Spinal cord (tissue), 10 donors: ENCODE measurements around the gene TIAM2. TPM values are rescaled to one million over a fixed set of nuclear protein-coding genes. Genes with fewer than 3 reads are reported as not detected.
A peak's percentile ranks its signal among the peaks of the same experiment; 100 is the strongest.

Experiments used
- DNase-seq, 6 donors: peaks; one replicate each; pipeline versions ENCODE4 v3.0.0 to v3.0.0-alpha.2; 2013 to 2015; ENCODE audit warnings: low spot score in 6 of 6, low read depth in 4 of 6
- H3K27ac ChIP-seq: one replicate; pipeline ENCODE4 v1.5.1; 2013; ENCODE audit warnings: low read depth, low read length, control low read depth
- H3K27me3 ChIP-seq: one replicate; pipeline ENCODE4 v1.6.1; 2013; ENCODE audit warnings: low read length; ENCODE audit not compliant: control insufficient read depth, insufficient read depth
- H3K36me3 ChIP-seq: one replicate; pipeline ENCODE4 v1.6.1; 2013; ENCODE audit warnings: low read length; ENCODE audit not compliant: control insufficient read depth, insufficient read depth
- H3K4me1 ChIP-seq: one replicate; pipeline ENCODE4 v1.6.1; 2013; ENCODE audit warnings: low read length; ENCODE audit not compliant: control insufficient read depth, insufficient read depth
- H3K4me3 ChIP-seq: one replicate; pipeline ENCODE4 v1.5.1; 2013; ENCODE audit warnings: low read depth, low read length, control low read depth
- H3K9me3 ChIP-seq: one replicate; pipeline ENCODE4 v1.6.1; 2013; ENCODE audit warnings: low read length; ENCODE audit not compliant: control insufficient read depth, insufficient read depth
- WGBS: methylation state at CpG from one replicate; pipeline ENCODE4 v1.1.5; 2013; ENCODE audit warnings: missing lambda C conversion rate; ENCODE audit not compliant: insufficient coverage; 5-methylcytosine and 5-hydroxymethylcytosine counted together
- polyA plus RNA-seq, 2 donors: library from polyadenylated mRNA; unstranded; fragments of 120-200 nt; gene quantifications; one replicate each; pipeline ENCODE4 v1.2.1, GENCODE V29; 2013; ENCODE audit not compliant: insufficient read length in 2 of 2
- total RNA-seq, 2 donors: library from RNA; depleted of rRNA in 1 of 2; stranded (reverse); fragments of 120-200 nt in 1 of 2; fragments of >200 nt in 1 of 2; gene quantifications; one replicate each; pipeline versions ENCODE4 v1.2.3 to v1.2.4, GENCODE V29; 2013 to 2014
- donor health status: healthy.

Gene TIAM2
- total and polyA plus RNA-seq, 4 donors: 15.6 to 25.7 (median 19.5) TPM

GRCh38 chr6:155237613-155238012 lies 242.5 kb downstream of the TIAM2 start:
- peaks cover 7% of the 10 kb centered on the region for H3K36me3 ChIP-seq
- 100% methylated on average over 1 of the region's 1 CpG for WGBS
- H3K4me1 ChIP-seq: peaks cover 8% of the 10 kb centered on the region

DNA sequence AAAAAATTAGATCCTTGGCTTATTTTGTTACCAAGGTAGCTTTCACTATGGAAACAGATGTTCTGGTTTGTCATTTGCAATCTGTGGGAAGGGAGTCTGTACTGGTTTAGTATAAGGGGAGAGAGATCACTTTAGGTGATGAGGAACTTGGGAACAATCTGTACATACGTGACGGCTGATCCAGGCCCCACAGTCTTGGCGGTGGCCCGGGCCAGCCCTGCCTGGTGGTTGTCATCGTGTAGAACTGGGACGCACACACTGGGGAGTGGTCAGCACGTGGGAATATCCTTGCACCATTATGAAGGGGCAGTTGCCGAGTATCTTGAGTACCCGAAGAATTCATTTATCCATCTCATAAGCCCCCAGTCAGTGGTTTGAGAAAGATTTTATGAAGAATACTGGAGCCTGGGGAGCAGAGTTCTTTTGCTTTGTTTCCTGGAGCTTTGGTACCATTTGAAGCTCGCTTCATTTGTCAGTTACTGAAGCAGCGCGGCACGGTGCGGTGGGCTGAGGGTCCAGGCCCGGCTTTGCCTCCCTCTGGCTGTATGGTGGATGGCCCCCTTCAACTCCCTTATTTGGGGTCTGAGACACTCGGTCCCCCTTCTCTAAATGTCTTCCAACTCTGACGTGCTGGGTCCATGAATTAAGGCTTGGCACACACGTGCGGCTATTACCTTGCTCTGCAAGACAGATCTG lies 245.9 kb downstream of the TIAM2 start:
- Histone ChIP-seq H3K27ac (no peak overlapping the region), H3K4me3 (no peak overlapping the region), H3K36me3 (peaks cover 7% of the 10 kb centered on the region), H3K9me3 (peaks cover 4% of the 10 kb centered on the region), H3K27me3 (no peaks in the 10 kb centered on the region), H3K4me1 (peaks cover 3% of the 10 kb centered on the region)
- DNase-seq: peak in 1 of 6 donors; percentile 68
- 92% methylated on average over 11 of the region's 19 CpGs for WGBS

More at GRCh38 chr6:155237613-155238012, 242.5 kb downstream of the TIAM2 start:
- H3K27ac ChIP-seq: no peak overlapping the region
- no peak overlapping the region for H3K4me3 ChIP-seq
- peaks cover 4% of the 10 kb centered on the region for H3K9me3 ChIP-seq
- no peaks in the 10 kb centered on the region for H3K27me3 ChIP-seq
- DNase-seq: no peak

- H3K27ac ChIP-seq: no peak overlapping the region
- peaks cover 3% of the 10 kb centered on the region for H3K4me1 ChIP-seq
- H3K9me3 ChIP-seq: peaks cover 4% of the 10 kb centered on the region
- no peak overlapping the region for H3K4me3 ChIP-seq
- no peak for DNase-seq
- H3K36me3 ChIP-seq: peaks cover 7% of the 10 kb centered on the region
- H3K27me3 ChIP-seq: no peaks in the 10 kb centered on the region
- WGBS: 81% methylated on average over 8 of the region's 8 CpGs
Observed at GRCh38 chr6:155241966-155242365, 246.9 kb downstream of the TIAM2 start.

- H3K27me3 ChIP-seq: no peaks in the 10 kb centered on the region
- no peak overlapping the region for H3K4me3 ChIP-seq
- peaks cover 14% of the 10 kb centered on the region for H3K36me3 ChIP-seq
- no CpG with 5 or more reads among the region's 4 CpGs for WGBS
- DNase-seq: no peak
- no peaks in the 10 kb centered on the region for H3K9me3 ChIP-seq
- H3K4me1 ChIP-seq: peaks cover 3% of the 10 kb centered on the region
- no peak overlapping the region for H3K27ac ChIP-seq
Observed at GRCh38 chr6:155244434-155244833, 249.3 kb downstream of the TIAM2 start.

GRCh38 chr6:155245193-155245592 lies 250.1 kb downstream of the TIAM2 start:
- peaks cover 14% of the 10 kb centered on the region for H3K36me3 ChIP-seq
- WGBS: 91% methylated on average over 5 of the region's 7 CpGs
- no peaks in the 10 kb centered on the region for H3K9me3 ChIP-seq
- no peak overlapping the region for H3K4me3 ChIP-seq
- H3K27me3 ChIP-seq: no peaks in the 10 kb centered on the region
- peaks cover 3% of the 10 kb centered on the region for H3K4me1 ChIP-seq
- no peak for DNase-seq
- H3K27ac ChIP-seq: no peak overlapping the region

GRCh38 chr6:155245831-155246230 lies 250.7 kb downstream of the TIAM2 start:
- Histone ChIP-seq H3K27me3 (no peaks in the 10 kb centered on the region), H3K27ac (no peak overlapping the region), H3K4me3 (no peak overlapping the region), H3K9me3 (no peaks in the 10 kb centered on the region), H3K4me1 (peaks cover 2% of the 10 kb centered on the region), H3K36me3 (peaks cover 13% of the 10 kb centered on the region)
- DNase-seq: no peak
- WGBS: 100% methylated on average over 3 of the region's 3 CpGs

- Histone ChIP-seq H3K27ac (no peak overlapping the region), H3K36me3 (peaks cover 12% of the 10 kb centered on the region), H3K4me3 (no peak overlapping the region), H3K27me3 (no peaks in the 10 kb centered on the region), H3K9me3 (no peaks in the 10 kb centered on the region), H3K4me1 (no peaks in the 10 kb centered on the region)
- no peak for DNase-seq
- WGBS: 100% methylated on average over 1 of the region's 2 CpGs
Observed at GRCh38 chr6:155246825-155247224, 251.7 kb downstream of the TIAM2 start.

GRCh38 chr6:155247618-155248007 lies 252.5 kb downstream of the TIAM2 start:
- WGBS: 71% methylated on average over 4 of the region's 5 CpGs
- H3K4me1 ChIP-seq: no peaks in the 10 kb centered on the region
- no peaks in the 10 kb centered on the region for H3K9me3 ChIP-seq
- DNase-seq: peak in 1 of 6 donors; percentile 14
- H3K4me3 ChIP-seq: no peak overlapping the region
- peaks cover 15% of the 10 kb centered on the region for H3K36me3 ChIP-seq
- H3K27me3 ChIP-seq: no peaks in the 10 kb centered on the region
- no peak overlapping the region for H3K27ac ChIP-seq

DNA sequence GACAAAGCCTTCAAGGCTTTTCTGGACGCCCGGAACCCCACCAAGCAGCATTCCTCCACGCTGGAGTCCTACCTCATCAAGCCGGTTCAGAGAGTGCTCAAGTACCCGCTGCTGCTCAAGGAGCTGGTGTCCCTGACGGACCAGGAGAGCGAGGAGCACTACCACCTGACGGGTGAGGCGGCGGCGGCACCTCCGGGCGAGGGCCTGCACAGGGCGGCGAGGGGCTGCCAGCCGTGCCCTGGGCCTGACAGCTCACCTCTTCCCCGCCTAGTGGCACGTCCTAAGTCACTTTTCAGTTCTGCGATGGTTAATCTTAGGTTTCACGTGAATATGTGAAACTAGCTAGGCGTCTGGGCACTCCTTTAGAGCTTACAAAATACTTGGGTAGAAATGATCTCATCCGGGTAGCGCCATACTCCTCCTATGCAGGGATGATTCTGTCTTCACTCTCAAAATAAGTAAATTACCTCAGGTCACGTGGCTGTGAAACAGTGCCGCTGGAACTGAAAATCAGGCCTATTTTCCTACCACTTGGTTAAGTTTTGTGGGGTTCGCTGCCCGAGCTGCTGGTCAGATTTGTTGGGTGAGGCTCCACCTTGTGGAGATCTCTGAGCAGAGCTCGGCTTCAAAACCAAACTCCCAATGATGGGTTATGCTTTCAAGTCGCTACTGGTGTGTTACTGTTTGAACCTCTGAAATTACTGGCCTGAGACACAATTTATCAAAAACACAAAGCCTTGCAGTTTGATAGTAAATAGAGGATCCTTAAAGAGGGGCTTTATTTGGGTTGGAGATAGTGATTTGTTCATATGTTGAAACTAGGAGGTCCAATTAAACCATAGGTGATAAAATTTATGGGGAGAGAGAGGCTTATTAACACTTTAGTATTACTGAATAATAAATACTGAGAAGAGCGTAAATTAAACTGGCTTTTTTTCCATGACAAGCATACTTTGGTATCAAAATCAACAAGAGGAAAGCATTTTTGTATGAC lies 253.2 kb downstream of the TIAM2 start:
- WGBS: 91% methylated on average over 21 of the region's 30 CpGs
- peak in 3 of 6 donors; percentile 64 to 91 (median 85) for DNase-seq
- Histone ChIP-seq H3K4me3 (no peak overlapping the region), H3K27me3 (no peaks in the 10 kb centered on the region), H3K4me1 (no peaks in the 10 kb centered on the region), H3K36me3 (peaks cover 18% of the 10 kb centered on the region), H3K27ac (no peak overlapping the region), H3K9me3 (no peaks in the 10 kb centered on the region)
